T47D (cell line): ENCODE measurements around the gene CCDC174.
"Not testable (repeated sequence)": the region's sequence is repeated elsewhere in the genome, so short reads cannot be mapped to it uniquely, and the experiment has no call there.

Experiments used
- DNase-seq, 2 experiments: peaks; one replicate each; pipeline versions ENCODE4 v3.0.0 to v3.0.0-alpha.2; 2011 to 2012; ENCODE audit warnings: low read depth in 1 of 2, low spot score in 1 of 2
- JUND ChIP-seq: IDR thresholded peaks from 2 replicates; pipeline ENCODE4 v1.6.1; 2012; ENCODE audit warnings: low read depth
- in situ Hi-C: cut with HindIII; loops from 2 replicates; pipeline ENCODE4 v1.10.0; 2016; ENCODE audit warnings: low sequenced_read_pairs, low pct_unique_long_range_greater_than_20kb

CCDC174 gene

DNA sequence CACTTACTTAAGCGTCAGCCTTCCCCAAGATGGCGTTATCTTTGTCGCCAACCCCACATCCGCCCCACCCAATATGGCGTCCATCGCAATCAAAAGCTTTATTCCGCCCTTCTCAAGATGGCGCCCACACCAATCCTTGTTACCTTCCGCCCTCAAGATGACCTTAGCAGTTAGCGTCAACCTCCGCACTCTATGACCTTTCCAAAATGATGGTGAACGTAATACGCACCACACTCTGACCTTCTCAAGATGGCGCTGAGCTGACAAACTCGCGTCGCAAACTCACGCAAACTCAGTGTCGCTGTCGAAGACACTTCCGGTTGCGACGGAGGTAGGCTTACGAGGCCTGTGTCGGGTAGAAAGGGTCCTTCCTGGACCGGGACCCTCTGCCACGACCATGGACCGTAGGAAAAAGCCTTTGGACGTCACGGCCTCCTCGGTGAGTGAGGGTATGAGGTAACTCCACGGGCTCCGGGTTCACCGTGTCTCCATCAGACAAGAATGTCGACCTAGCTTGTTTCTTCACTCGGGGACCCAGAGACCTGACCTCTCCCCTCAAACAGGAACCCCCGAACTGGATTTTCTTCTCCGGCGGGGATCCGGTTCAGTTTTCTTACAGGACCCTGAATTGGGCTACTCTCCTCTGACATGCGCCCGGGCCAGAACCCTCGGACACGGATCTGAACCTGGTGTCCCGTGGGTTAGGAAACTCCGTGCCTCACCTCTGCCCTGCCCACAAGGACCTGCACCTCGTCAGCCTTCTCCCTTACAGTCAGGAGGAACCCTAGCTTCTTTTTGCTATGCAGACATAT lies at the start of gene CCDC174:
TSS of gene CCDC174 (plus strand) at position 323 of the 812 bp plus-strand sequence. CDS start at position 398, 75 bp downstream.
- in situ Hi-C loops: no loop called here
- peak; percentile 76 to 100 for DNase-seq
- no peak for TF ChIP-seq JUND

- in situ Hi-C loops: no loop called here
- no peak for DNase-seq
- TF ChIP-seq JUND: no peak
Measured at GRCh38 chr3:14602006-14602803, 49.4 kb upstream of the CCDC174 start.

DNA sequence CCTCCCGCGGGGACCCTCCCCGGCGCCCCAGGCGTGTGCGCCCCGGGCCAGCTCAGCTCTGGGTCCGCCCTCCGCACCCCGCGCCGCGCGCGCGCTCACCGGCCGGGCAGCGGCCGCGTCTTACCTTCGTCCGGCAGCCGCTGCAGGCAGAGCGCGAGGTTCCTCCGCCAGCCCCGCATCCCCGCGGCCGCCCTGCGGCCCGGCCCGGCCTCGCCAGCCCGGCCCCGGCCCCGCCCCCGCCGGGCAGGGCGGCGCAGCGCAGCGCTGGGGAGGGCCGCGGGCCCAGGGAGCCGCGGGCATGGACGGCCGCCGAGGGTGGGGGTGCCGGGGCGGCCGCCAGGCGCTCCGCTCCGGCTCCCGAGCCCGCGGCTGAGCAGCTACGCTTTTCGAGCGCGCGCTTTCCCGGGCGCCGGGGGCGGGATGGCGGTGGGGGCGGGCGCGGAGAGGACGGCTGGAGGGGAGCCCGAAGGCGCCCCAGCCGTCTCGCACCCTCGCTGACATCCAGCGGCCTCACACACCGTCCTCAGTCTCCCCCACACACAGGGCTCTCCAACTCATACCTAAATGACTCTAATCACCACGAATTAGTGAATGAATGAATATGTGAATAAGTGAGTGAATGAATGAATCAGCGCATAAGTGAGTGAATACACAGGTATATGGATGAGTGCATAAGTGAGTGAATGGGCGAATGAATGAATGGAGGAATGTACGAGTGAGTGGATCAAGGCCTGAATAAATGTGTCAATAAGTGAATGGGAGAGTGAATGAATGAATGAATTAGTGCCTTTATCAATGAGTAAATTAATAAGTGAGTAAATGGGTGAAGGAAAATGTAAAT lies 48.5 kb upstream of the CCDC174 start:
- peak in 1 of 2 experiments; percentile 69 for DNase-seq
- in situ Hi-C loops: no loop called here
- no peak for TF ChIP-seq JUND

DNA sequence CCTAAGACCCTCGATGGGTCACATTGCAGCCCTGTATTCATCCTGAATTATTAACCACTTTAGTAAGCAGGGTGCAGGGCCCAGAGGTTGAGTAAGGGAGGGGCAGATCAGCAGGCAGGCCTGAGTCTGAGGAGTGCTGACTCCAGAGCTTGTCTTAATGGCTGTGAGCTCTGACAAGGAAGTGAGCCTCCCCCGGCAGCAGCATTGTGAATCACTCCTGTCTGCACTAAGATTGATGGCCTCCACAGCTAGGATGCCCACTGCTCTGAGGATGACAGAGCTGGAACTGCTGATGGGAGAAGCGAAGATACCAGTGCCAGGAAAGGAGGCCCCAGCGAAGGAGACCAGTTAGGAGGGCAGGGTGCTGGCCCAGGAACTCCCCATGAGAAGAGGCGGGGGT lies 46.5 kb upstream of the CCDC174 start:
- TF ChIP-seq JUND: no peak
- in situ Hi-C loops: no loop called here
- DNase-seq: no peak

- in situ Hi-C loops: no loop called here
- DNase-seq: no peak
- no peak for TF ChIP-seq JUND
Measured at GRCh38 chr3:14605744-14606143, 45.8 kb upstream of the CCDC174 start.

DNA sequence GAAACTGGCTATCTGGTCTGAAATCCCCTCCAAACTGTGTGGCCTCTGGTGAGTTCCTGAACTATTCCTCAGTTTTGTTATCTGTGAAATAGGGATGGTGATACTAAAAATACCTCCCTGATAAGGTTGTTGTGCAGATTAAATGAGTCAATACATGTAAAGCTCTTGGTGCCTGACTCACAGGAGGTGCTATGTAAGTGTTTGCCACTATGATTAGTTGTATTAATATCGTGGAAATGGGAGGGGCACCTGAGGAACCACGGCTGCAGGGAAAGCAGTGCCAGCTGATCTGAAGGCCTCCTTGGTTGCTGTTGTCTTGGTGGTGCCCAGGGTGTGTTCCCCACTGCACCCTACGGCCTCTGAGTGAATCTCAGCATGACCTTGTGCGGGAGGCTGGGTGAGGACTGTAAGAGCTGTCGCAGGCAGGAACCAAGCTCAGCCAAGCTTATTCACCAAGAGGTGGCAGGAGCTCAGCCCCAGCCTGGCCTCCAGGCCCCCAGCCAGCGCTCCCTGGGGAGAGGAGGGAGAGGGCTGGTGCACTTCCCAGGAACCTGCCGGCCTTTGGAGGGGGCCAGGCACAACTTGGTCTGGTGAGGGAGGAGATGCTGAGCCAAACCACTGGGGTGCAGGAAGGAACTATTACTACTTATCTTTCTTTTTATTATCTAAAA lies 44.8 kb upstream of the CCDC174 start:
- no peak for DNase-seq
- in situ Hi-C loops: no loop called here
- no peak for TF ChIP-seq JUND

DNA sequence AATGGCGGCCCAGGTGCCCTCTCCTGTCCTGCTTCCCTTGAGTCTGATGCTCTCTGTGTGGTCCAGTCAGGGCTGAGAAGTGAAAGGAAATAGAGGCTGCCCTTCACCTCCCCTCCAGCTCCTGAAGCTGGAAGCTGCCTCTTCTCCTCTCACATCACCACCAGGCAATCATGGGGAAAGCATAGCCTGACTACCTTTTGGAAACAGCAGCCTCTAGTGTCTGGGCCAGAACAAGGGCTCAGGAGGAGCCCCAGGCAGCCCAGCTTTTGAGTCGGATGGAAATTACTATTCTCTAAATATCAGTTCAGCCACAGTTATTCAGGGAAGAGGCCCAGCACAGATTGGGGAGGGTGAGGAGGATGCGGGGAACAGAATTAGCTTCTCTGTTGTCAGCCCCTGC lies 43.3 kb upstream of the CCDC174 start:
- no peak for TF ChIP-seq JUND
- in situ Hi-C loops: no loop called here
- peak; percentile 61 to 63 for DNase-seq

- DNase-seq, in situ Hi-C loops: not testable (repeated sequence)
Measured at GRCh38 chr3:14609058-14609457, 42.5 kb upstream of the CCDC174 start.

DNA sequence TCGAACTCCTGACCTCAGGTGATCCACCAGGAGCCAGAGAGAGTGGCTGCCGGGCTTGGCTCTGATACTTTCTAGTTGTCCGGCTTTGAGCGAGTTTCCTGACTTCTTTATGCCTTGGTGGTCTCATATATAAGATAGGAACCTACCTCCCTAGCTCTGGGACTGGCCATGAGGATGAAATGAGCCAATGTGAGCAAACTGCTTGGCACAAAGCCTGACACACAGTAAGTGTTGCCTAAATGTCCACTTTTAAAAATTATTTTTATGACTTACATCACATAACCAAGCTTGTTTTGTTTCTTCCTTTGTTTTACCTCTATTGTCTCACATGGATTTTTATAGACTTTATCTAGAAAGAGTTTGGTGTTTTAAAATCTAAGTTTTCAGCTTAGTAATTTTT lies 42.1 kb upstream of the CCDC174 start:
- TF ChIP-seq JUND: no peak
- in situ Hi-C loops: no loop called here
- DNase-seq: no peak

- in situ Hi-C loops: no loop called here
- no peak for DNase-seq
- TF ChIP-seq JUND: no peak
Measured at GRCh38 chr3:14609941-14610340, 41.6 kb upstream of the CCDC174 start.

DNA sequence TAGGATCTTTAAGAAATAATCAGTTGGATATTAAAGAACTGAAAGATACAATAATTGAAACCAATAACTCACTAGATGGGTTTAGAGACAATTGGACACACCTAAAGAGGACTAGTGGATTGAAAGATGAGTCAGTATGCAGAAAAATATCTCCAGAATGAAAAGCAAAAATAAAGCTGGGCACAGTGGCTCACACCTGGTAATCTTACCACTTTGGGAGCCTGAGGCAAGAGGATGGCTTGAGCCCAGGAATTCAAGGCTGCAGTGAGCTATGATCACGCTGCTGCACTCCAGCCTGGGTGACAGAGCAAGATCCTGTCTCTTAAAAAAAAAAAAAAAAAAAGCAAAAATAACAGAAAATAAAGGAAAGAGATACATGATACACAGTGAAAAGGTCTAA lies 37.4 kb upstream of the CCDC174 start:
- no peak for DNase-seq
- in situ Hi-C loops: no loop called here
- no peak for TF ChIP-seq JUND

DNA sequence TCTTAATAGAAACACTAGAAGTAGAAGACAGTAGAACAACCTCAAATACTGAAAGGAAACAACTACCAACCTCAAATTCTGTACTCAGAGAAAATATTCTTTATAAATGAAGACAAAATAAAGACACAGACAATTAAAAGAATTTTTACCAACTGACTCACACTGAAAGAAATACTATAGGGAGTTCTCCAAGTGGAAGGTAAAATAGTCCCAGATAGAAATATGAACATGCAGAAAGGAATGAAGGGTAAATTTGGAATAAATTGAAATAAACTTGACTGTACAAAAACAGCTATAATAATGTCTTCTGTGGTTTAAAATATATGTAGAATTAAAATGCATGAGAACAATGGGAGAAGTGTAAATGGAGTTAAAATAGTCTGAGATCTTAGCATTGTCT lies 36.7 kb upstream of the CCDC174 start:
- in situ Hi-C loops: no loop called here
- DNase-seq: no peak
- no peak for TF ChIP-seq JUND
